Measurements from ENCODE around the gene HPS4.

HPS4 gene

GRCh38 chr22:26485806-26486390, 2.3 kb upstream of the HPS4 start:
- Histone ChIP-seq H3K9me3 (ENCODE audit: control extremely low read depth in 1 of 5, control insufficient read depth in 4 of 5, insufficient read depth in 2 of 5, low read depth in 1 of 5, low read length in 4 of 5) (no peaks in the 10 kb centered on the region), H3K4me3 (ENCODE audit: control insufficient read depth in 1 of 7, extremely low read depth in 1 of 7, insufficient read depth in 4 of 7, low read depth in 2 of 7, low read length in 6 of 7) (no peak overlapping the region), H3K27me3 (replicated peaks in 2 of 5; ENCODE audit: control insufficient read depth in 4 of 5, insufficient read depth in 5 of 5, low read length in 4 of 5) (no peaks in the 10 kb centered on the region), H3K36me3 (ENCODE audit: control insufficient read depth in 4 of 4, insufficient read depth in 4 of 4, low read length in 3 of 4) (peaks cover 6 to 55% (median 23%) of the 10 kb centered on the region in 4 experiments), H3K4me1 (ENCODE audit: control extremely low read depth in 1 of 4, control insufficient read depth in 4 of 4, insufficient read depth in 4 of 4, low read length in 3 of 4) (peaks cover 27 to 41% (median 37%) of the 10 kb centered on the region in 4 experiments), H3K27ac (ENCODE audit: insufficient read depth in 1 of 2, low read depth in 1 of 2, low read length in 2 of 2, poor library complexity in 1 of 2, severe bottlenecking in 2 of 2) (peak overlapping the region in 1 of 2 experiments; percentile 31)
- POLR2A ChIA-PET: no interaction called here
- WGBS (ENCODE audit: insufficient coverage): no CpG with 5 or more reads among the region's 3 CpGs
- DNase-seq: peak; percentile 30 to 75 (median 57)
- CTCF ChIA-PET: interaction anchor here (1.0 to 3.5 kb wide), 2 partner anchors 9 to 16 kb away, joined by 3 to 11 read pairs; no protein-coding TSS in a partner anchor

- DNase-seq: no peak
- peaks cover 35 to 50% (median 45%) of the 10 kb centered on the region in 4 experiments for H3K4me1 ChIP-seq (ENCODE audit: control extremely low read depth in 1 of 4, control insufficient read depth in 4 of 4, insufficient read depth in 4 of 4, low read length in 3 of 4)
- WGBS (ENCODE audit: insufficient coverage): 77% methylated on average over 7 of the region's 7 CpGs
- peaks cover 3 to 47% (median 16%) of the 10 kb centered on the region in 4 experiments for H3K36me3 ChIP-seq (ENCODE audit: control insufficient read depth in 4 of 4, insufficient read depth in 4 of 4, low read length in 3 of 4)
- CTCF ChIA-PET: interaction anchor here (1.0 to 3.5 kb wide), 4 partner anchors 10 to 17 kb away, joined by 3 to 11 read pairs (median 4); no protein-coding TSS in a partner anchor
- no peaks in the 10 kb centered on the region for H3K27me3 ChIP-seq (replicated peaks in 2 of 5; ENCODE audit: control insufficient read depth in 4 of 5, insufficient read depth in 5 of 5, low read length in 4 of 5)
- POLR2A ChIA-PET: interaction anchor here (1.8 kb wide), 1 partner anchor 13 kb away, joined by 8 read pairs; no protein-coding TSS in a partner anchor
- H3K4me3 ChIP-seq (ENCODE audit: control insufficient read depth in 1 of 7, extremely low read depth in 1 of 7, insufficient read depth in 4 of 7, low read depth in 2 of 7, low read length in 6 of 7): peak overlapping the region in 3 of 7 experiments; percentile 19 to 98 (median 82)
- H3K27ac ChIP-seq (ENCODE audit: insufficient read depth in 1 of 2, low read depth in 1 of 2, low read length in 2 of 2, poor library complexity in 1 of 2, severe bottlenecking in 2 of 2): peak overlapping the region in 1 of 2 experiments; percentile 28
- H3K9me3 ChIP-seq (ENCODE audit: control extremely low read depth in 1 of 5, control insufficient read depth in 4 of 5, insufficient read depth in 2 of 5, low read depth in 1 of 5, low read length in 4 of 5): no peaks in the 10 kb centered on the region
These were observed 1.4 kb upstream of the HPS4 start for GRCh38 chr22:26485013-26485412.

- DNase-seq: peak in 2 of 3 donors; percentile 53 to 64
- Histone ChIP-seq H3K27me3 (replicated peaks in 2 of 5; ENCODE audit: control insufficient read depth in 4 of 5, insufficient read depth in 5 of 5, low read length in 4 of 5) (no peaks in the 10 kb centered on the region), H3K4me1 (ENCODE audit: control extremely low read depth in 1 of 4, control insufficient read depth in 4 of 4, insufficient read depth in 4 of 4, low read length in 3 of 4) (peaks cover 39 to 57% (median 52%) of the 10 kb centered on the region in 4 experiments), H3K36me3 (ENCODE audit: control insufficient read depth in 4 of 4, insufficient read depth in 4 of 4, low read length in 3 of 4) (peaks cover under 1 to 41% (median 12%) of the 10 kb centered on the region in 4 experiments), H3K4me3 (ENCODE audit: control insufficient read depth in 1 of 7, extremely low read depth in 1 of 7, insufficient read depth in 4 of 7, low read depth in 2 of 7, low read length in 6 of 7) (peak overlapping the region in 6 of 7 experiments; percentile 73 to 98 (median 86)), H3K27ac (ENCODE audit: insufficient read depth in 1 of 2, low read depth in 1 of 2, low read length in 2 of 2, poor library complexity in 1 of 2, severe bottlenecking in 2 of 2) (peak overlapping the region in 1 of 2 experiments; percentile 96), H3K9me3 (ENCODE audit: control extremely low read depth in 1 of 5, control insufficient read depth in 4 of 5, insufficient read depth in 2 of 5, low read depth in 1 of 5, low read length in 4 of 5) (no peaks in the 10 kb centered on the region)
- ChIA-PET POLR2A (interaction anchor here (1.8 kb wide), 1 partner anchor 14 kb away, joined by 8 read pairs; no protein-coding TSS in a partner anchor), CTCF (interaction anchor here (1.0 to 3.5 kb wide), 5 partner anchors 10 to 182 kb away, joined by 3 to 11 read pairs (median 4); no protein-coding TSS in a partner anchor)
- 3% methylated on average over 3 of the region's 6 CpGs for WGBS (ENCODE audit: insufficient coverage)
These were observed 750 bp upstream of the HPS4 start for GRCh38 chr22:26484360-26484706.

GRCh38 chr22:26483043-26483438, 542 bp downstream of the HPS4 start:
- peak overlapping the region; percentile 93 to 96 for H3K27ac ChIP-seq (ENCODE audit: insufficient read depth in 1 of 2, low read depth in 1 of 2, low read length in 2 of 2, poor library complexity in 1 of 2, severe bottlenecking in 2 of 2)
- H3K36me3 ChIP-seq (ENCODE audit: control insufficient read depth in 4 of 4, insufficient read depth in 4 of 4, low read length in 3 of 4): peaks cover 0 to 29% (median 3%) of the 10 kb centered on the region in 4 experiments
- DNase-seq: no peak
- ChIA-PET POLR2A (interaction anchor here (0.8 to 1.8 kb wide), 4 partner anchors 9 to 90 kb away, joined by 3 to 8 read pairs (median 4); no protein-coding TSS in a partner anchor), CTCF (interaction anchor here (0.9 to 3.5 kb wide), 8 partner anchors 10 to 183 kb away, joined by 3 to 11 read pairs (median 4); no protein-coding TSS in a partner anchor)
- 0% methylated on average over 6 of the region's 7 CpGs for WGBS (ENCODE audit: insufficient coverage)
- peaks cover 46 to 70% (median 64%) of the 10 kb centered on the region in 4 experiments for H3K4me1 ChIP-seq (ENCODE audit: control extremely low read depth in 1 of 4, control insufficient read depth in 4 of 4, insufficient read depth in 4 of 4, low read length in 3 of 4)
- no peaks in the 10 kb centered on the region for H3K9me3 ChIP-seq (ENCODE audit: control extremely low read depth in 1 of 5, control insufficient read depth in 4 of 5, insufficient read depth in 2 of 5, low read depth in 1 of 5, low read length in 4 of 5)
- H3K27me3 ChIP-seq (replicated peaks in 2 of 5; ENCODE audit: control insufficient read depth in 4 of 5, insufficient read depth in 5 of 5, low read length in 4 of 5): no peaks in the 10 kb centered on the region
- peak overlapping the region; percentile 64 to 98 (median 82) for H3K4me3 ChIP-seq (ENCODE audit: control insufficient read depth in 1 of 7, extremely low read depth in 1 of 7, insufficient read depth in 4 of 7, low read depth in 2 of 7, low read length in 6 of 7)

- Histone ChIP-seq H3K27ac (ENCODE audit: insufficient read depth in 1 of 2, low read depth in 1 of 2, low read length in 2 of 2, poor library complexity in 1 of 2, severe bottlenecking in 2 of 2) (peak overlapping the region in 1 of 2 experiments; percentile 96), H3K36me3 (ENCODE audit: control insufficient read depth in 4 of 4, insufficient read depth in 4 of 4, low read length in 3 of 4) (peaks cover 0 to 26% (median 4%) of the 10 kb centered on the region in 4 experiments), H3K4me1 (ENCODE audit: control extremely low read depth in 1 of 4, control insufficient read depth in 4 of 4, insufficient read depth in 4 of 4, low read length in 3 of 4) (peaks cover 50 to 78% (median 70%) of the 10 kb centered on the region in 4 experiments), H3K27me3 (replicated peaks in 2 of 5; ENCODE audit: control insufficient read depth in 4 of 5, insufficient read depth in 5 of 5, low read length in 4 of 5) (no peaks in the 10 kb centered on the region), H3K9me3 (ENCODE audit: control extremely low read depth in 1 of 5, control insufficient read depth in 4 of 5, insufficient read depth in 2 of 5, low read depth in 1 of 5, low read length in 4 of 5) (no peaks in the 10 kb centered on the region), H3K4me3 (ENCODE audit: control insufficient read depth in 1 of 7, extremely low read depth in 1 of 7, insufficient read depth in 4 of 7, low read depth in 2 of 7, low read length in 6 of 7) (peak overlapping the region in 3 of 7 experiments; percentile 80 to 98 (median 90))
- POLR2A ChIA-PET: no interaction called here
- CTCF ChIA-PET: interaction anchor here (0.6 to 2.1 kb wide), 4 partner anchors 10 to 182 kb away, joined by 3 to 7 read pairs (median 6); no protein-coding TSS in a partner anchor
- WGBS (ENCODE audit: insufficient coverage): 65% methylated on average over 5 of the region's 5 CpGs
- peak in 2 of 3 donors; percentile 32 to 34 for DNase-seq
These were observed 1.4 kb downstream of the HPS4 start for GRCh38 chr22:26482161-26482560.

- H3K27ac ChIP-seq (ENCODE audit: insufficient read depth in 1 of 2, low read depth in 1 of 2, low read length in 2 of 2, poor library complexity in 1 of 2, severe bottlenecking in 2 of 2): peak overlapping the region; percentile 33 to 87
- no peaks in the 10 kb centered on the region for H3K9me3 ChIP-seq (ENCODE audit: control extremely low read depth in 1 of 5, control insufficient read depth in 4 of 5, insufficient read depth in 2 of 5, low read depth in 1 of 5, low read length in 4 of 5)
- WGBS (ENCODE audit: insufficient coverage): 92% methylated on average over 3 of the region's 4 CpGs
- CTCF ChIA-PET: interaction anchor here (0.6 to 2.1 kb wide), 5 partner anchors 11 to 182 kb away, joined by 3 to 7 read pairs (median 4); no protein-coding TSS in a partner anchor
- no peak for DNase-seq
- peak overlapping the region in 3 of 7 experiments; percentile 0 to 80 (median 20) for H3K4me3 ChIP-seq (ENCODE audit: control insufficient read depth in 1 of 7, extremely low read depth in 1 of 7, insufficient read depth in 4 of 7, low read depth in 2 of 7, low read length in 6 of 7)
- no peaks in the 10 kb centered on the region for H3K27me3 ChIP-seq (replicated peaks in 2 of 5; ENCODE audit: control insufficient read depth in 4 of 5, insufficient read depth in 5 of 5, low read length in 4 of 5)
- POLR2A ChIA-PET: no interaction called here
- peaks cover 0 to 28% (median 6%) of the 10 kb centered on the region in 4 experiments for H3K36me3 ChIP-seq (ENCODE audit: control insufficient read depth in 4 of 4, insufficient read depth in 4 of 4, low read length in 3 of 4)
- peaks cover 50 to 82% (median 72%) of the 10 kb centered on the region in 4 experiments for H3K4me1 ChIP-seq (ENCODE audit: control extremely low read depth in 1 of 4, control insufficient read depth in 4 of 4, insufficient read depth in 4 of 4, low read length in 3 of 4)
These were observed 1.9 kb downstream of the HPS4 start for GRCh38 chr22:26481694-26482093.

Measured in common myeloid progenitor, CD34-positive (primary cell).